ENCODE results near the gene CDK19.

DNA sequence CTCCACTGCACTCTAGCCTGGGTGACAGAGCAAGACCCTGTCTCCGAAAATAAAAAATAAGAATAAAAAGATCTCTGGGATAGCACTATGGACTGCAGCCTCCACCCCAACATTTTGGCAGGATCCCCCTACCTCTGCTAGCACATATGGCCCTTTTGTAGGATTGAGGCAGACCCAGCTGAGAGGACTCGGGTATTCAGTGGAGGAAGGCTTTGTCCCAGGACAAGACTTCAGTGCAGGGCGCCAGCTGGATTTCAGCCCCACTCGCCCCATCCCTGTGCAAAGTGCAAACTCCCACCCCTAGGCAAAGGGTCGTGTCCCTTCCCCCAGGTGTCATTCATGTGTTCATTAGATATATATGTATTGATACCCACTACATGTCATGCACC lies 254.3 kb downstream of the CDK19 start:
- no peak for TF ChIP-seq PATZ1 (CRISPR knock-in tag; IDR thresholded peaks at IDR 0.05; ENCODE audit: borderline replicate concordance)
- TF ChIP-seq RARB (CRISPR knock-in tag; IDR thresholded peaks at IDR 0.05), result no peak
- TF ChIP-seq ARNTL (CRISPR knock-in tag; IDR thresholded peaks at IDR 0.05; ENCODE audit: borderline replicate concordance, low read depth), result no peak
- no peak for TF ChIP-seq ZNF565 (CRISPR knock-in tag; conservative IDR thresholded peaks at IDR 0.05; ENCODE audit: low read depth)
- TF ChIP-seq TSHZ2 (CRISPR knock-in tag; IDR thresholded peaks at IDR 0.05), result no peak
- no peak for TF ChIP-seq ZC3H10 (CRISPR knock-in tag; IDR thresholded peaks at IDR 0.05)
- TF ChIP-seq, protein P1, sequence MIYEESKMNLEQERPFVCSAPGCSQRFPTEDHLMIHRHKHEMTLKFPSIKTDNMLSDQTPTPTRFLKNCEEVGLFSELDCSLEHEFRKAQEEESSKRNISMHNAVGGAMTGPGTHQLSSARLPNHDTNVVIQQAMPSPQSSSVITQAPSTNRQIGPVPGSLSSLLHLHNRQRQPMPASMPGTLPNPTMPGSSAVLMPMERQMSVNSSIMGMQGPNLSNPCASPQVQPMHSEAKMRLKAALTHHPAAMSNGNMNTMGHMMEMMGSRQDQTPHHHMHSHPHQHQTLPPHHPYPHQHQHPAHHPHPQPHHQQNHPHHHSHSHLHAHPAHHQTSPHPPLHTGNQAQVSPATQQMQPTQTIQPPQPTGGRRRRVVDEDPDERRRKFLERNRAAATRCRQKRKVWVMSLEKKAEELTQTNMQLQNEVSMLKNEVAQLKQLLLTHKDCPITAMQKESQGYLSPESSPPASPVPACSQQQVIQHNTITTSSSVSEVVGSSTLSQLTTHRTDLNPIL (CRISPR knock-in tag; IDR thresholded peaks at IDR 0.05; ENCODE audit: low read depth), result no peak
- no peak for TF ChIP-seq TCF4 (CRISPR knock-in tag; IDR thresholded peaks at IDR 0.05; ENCODE audit: borderline replicate concordance)
- TF ChIP-seq ZNF8 (CRISPR knock-in tag; IDR thresholded peaks at IDR 0.05), result no peak
- no peak for TF ChIP-seq BACH2 (CRISPR knock-in tag; IDR thresholded peaks at IDR 0.05; ENCODE audit: borderline replicate concordance)
